T-helper 2 cell treated with Interferon-gamma antibody and Interleukin-4, amounts not matched to agents 5 μg/mL and 100 μg/mL, for 36 hours (primary cell): ENCODE data around the gene RNU7-1.

Experiments used
- DNase-seq: peaks from one replicate; pipeline ENCODE4 v3.0.0; 2021; ENCODE audit warnings: low spot score
- H3K27ac Mint-ChIP-seq: one replicate; pipeline ENCODE4 v1.8.0; 2021; ENCODE audit warnings: mild to moderate bottlenecking, mixed read lengths
- H3K27me3 Mint-ChIP-seq: one replicate; pipeline ENCODE4 v1.8.0; 2021; ENCODE audit warnings: low read depth, mixed read lengths
- H3K36me3 Mint-ChIP-seq: one replicate; pipeline ENCODE4 v1.8.0; 2021; ENCODE audit warnings: low read depth, mixed read lengths
- H3K4me1 Mint-ChIP-seq: one replicate; pipeline ENCODE4 v1.8.0; 2021; ENCODE audit warnings: low read depth, mixed read lengths
- H3K4me3 Mint-ChIP-seq: one replicate; pipeline ENCODE4 v1.8.0; 2022; ENCODE audit warnings: mild to moderate bottlenecking, moderate library complexity, mixed read lengths
- H3K9me3 Mint-ChIP-seq: one replicate; pipeline ENCODE4 v1.8.0; 2021; ENCODE audit warnings: mixed read lengths

The RNU7-1 gene

GRCh38 chr12:6966351-6966750, 22.7 kb downstream of the RNU7-1 start:
- Mint-ChIP-seq H3K4me1 (peaks cover 38% of the 10 kb centered on the region), H3K9me3 (no peaks in the 10 kb centered on the region), H3K27me3 (no peaks in the 10 kb centered on the region), H3K36me3 (peaks cover 59% of the 10 kb centered on the region), H3K4me3 (no peak overlapping the region), H3K27ac (peak overlapping the region; percentile 27)
- DNase-seq = no peak

- Mint-ChIP-seq H3K27ac (no peak overlapping the region), H3K4me1 (peaks cover 39% of the 10 kb centered on the region)
- no peak for DNase-seq
Observed at GRCh38 chr12:6967651-6968100, 24.1 kb downstream of the RNU7-1 start.

GRCh38 chr12:6968426-6968825, 24.8 kb downstream of the RNU7-1 start:
- no peaks in the 10 kb centered on the region for H3K9me3 Mint-ChIP-seq

More at GRCh38 chr12:6967651-6968100, 24.1 kb downstream of the RNU7-1 start:
- H3K9me3 Mint-ChIP-seq = no peaks in the 10 kb centered on the region
- H3K36me3 Mint-ChIP-seq = peaks cover 59% of the 10 kb centered on the region
- H3K27me3 Mint-ChIP-seq = no peaks in the 10 kb centered on the region
- no peak overlapping the region for H3K4me3 Mint-ChIP-seq

GRCh38 chr12:6970096-6970527, 26.5 kb downstream of the RNU7-1 start:
- DNase-seq = no peak
- Mint-ChIP-seq H3K4me3 (peak overlapping the region; percentile 100), H3K27ac (peak overlapping the region; percentile 100), H3K27me3 (no peaks in the 10 kb centered on the region), H3K4me1 (peaks cover 30% of the 10 kb centered on the region), H3K36me3 (peaks cover 62% of the 10 kb centered on the region), H3K9me3 (no peaks in the 10 kb centered on the region)

More at GRCh38 chr12:6968426-6968825, 24.8 kb downstream of the RNU7-1 start:
- Mint-ChIP-seq H3K4me3 (peak overlapping the region; percentile 100), H3K4me1 (peaks cover 40% of the 10 kb centered on the region), H3K36me3 (peaks cover 61% of the 10 kb centered on the region), H3K27me3 (no peaks in the 10 kb centered on the region), H3K27ac (peak overlapping the region; percentile 68)
- no peak for DNase-seq

GRCh38 chr12:6974180-6974579, 30.6 kb downstream of the RNU7-1 start:
- H3K9me3 Mint-ChIP-seq = no peaks in the 10 kb centered on the region
- no peak overlapping the region for H3K27ac Mint-ChIP-seq
- H3K36me3 Mint-ChIP-seq = peaks cover 57% of the 10 kb centered on the region
- no peak overlapping the region for H3K4me3 Mint-ChIP-seq
- no peaks in the 10 kb centered on the region for H3K27me3 Mint-ChIP-seq
- H3K4me1 Mint-ChIP-seq = peaks cover 15% of the 10 kb centered on the region
- DNase-seq = no peak

- no peaks in the 10 kb centered on the region for H3K27me3 Mint-ChIP-seq
- no peak overlapping the region for H3K4me3 Mint-ChIP-seq
- no peaks in the 10 kb centered on the region for H3K9me3 Mint-ChIP-seq
- no peak overlapping the region for H3K27ac Mint-ChIP-seq
- peaks cover 55% of the 10 kb centered on the region for H3K36me3 Mint-ChIP-seq
- DNase-seq = no peak
- peaks cover 13% of the 10 kb centered on the region for H3K4me1 Mint-ChIP-seq
Observed at GRCh38 chr12:6975297-6976032, 31.8 kb downstream of the RNU7-1 start.

- no peak overlapping the region for H3K27ac Mint-ChIP-seq
- no peak overlapping the region for H3K4me3 Mint-ChIP-seq
- H3K9me3 Mint-ChIP-seq = no peaks in the 10 kb centered on the region
- H3K27me3 Mint-ChIP-seq = no peaks in the 10 kb centered on the region
- H3K36me3 Mint-ChIP-seq = peaks cover 59% of the 10 kb centered on the region
- no peak for DNase-seq
- peaks cover under 1% of the 10 kb centered on the region for H3K4me1 Mint-ChIP-seq
Observed at GRCh38 chr12:6977653-6978052, 34.0 kb downstream of the RNU7-1 start.

- H3K9me3 Mint-ChIP-seq = no peaks in the 10 kb centered on the region
- H3K36me3 Mint-ChIP-seq = peaks cover 61% of the 10 kb centered on the region
- H3K27ac Mint-ChIP-seq = no peak overlapping the region
- no peak for DNase-seq
- H3K4me3 Mint-ChIP-seq = no peak overlapping the region
- H3K27me3 Mint-ChIP-seq = no peaks in the 10 kb centered on the region
- no peaks in the 10 kb centered on the region for H3K4me1 Mint-ChIP-seq
Observed at GRCh38 chr12:6978188-6978587, 34.6 kb downstream of the RNU7-1 start.

- Mint-ChIP-seq H3K27me3 (no peaks in the 10 kb centered on the region), H3K4me1 (no peaks in the 10 kb centered on the region), H3K4me3 (no peak overlapping the region), H3K9me3 (no peaks in the 10 kb centered on the region), H3K27ac (no peak overlapping the region), H3K36me3 (peaks cover 61% of the 10 kb centered on the region)
- DNase-seq = no peak
Observed at GRCh38 chr12:6978611-6979011, 35.0 kb downstream of the RNU7-1 start.

- Mint-ChIP-seq H3K27ac (no peak overlapping the region), H3K9me3 (no peaks in the 10 kb centered on the region), H3K36me3 (peaks cover 57% of the 10 kb centered on the region), H3K4me1 (no peaks in the 10 kb centered on the region), H3K27me3 (no peaks in the 10 kb centered on the region), H3K4me3 (no peak overlapping the region)
- DNase-seq = no peak
Observed at GRCh38 chr12:6979021-6979420, 35.4 kb downstream of the RNU7-1 start.

- no peaks in the 10 kb centered on the region for H3K9me3 Mint-ChIP-seq
- H3K4me3 Mint-ChIP-seq = no peak overlapping the region
- DNase-seq = no peak
- no peaks in the 10 kb centered on the region for H3K4me1 Mint-ChIP-seq
- H3K27me3 Mint-ChIP-seq = no peaks in the 10 kb centered on the region
- H3K27ac Mint-ChIP-seq = no peak overlapping the region
- H3K36me3 Mint-ChIP-seq = peaks cover 55% of the 10 kb centered on the region
Observed at GRCh38 chr12:6979453-6979852, 35.8 kb downstream of the RNU7-1 start.

GRCh38 chr12:6980075-6980474, 36.5 kb downstream of the RNU7-1 start:
- Mint-ChIP-seq H3K36me3 (peaks cover 53% of the 10 kb centered on the region), H3K27ac (no peak overlapping the region), H3K4me1 (no peaks in the 10 kb centered on the region), H3K4me3 (no peak overlapping the region), H3K9me3 (no peaks in the 10 kb centered on the region), H3K27me3 (no peaks in the 10 kb centered on the region)
- no peak for DNase-seq

GRCh38 chr12:6980740-6981139, 37.1 kb downstream of the RNU7-1 start:
- no peak for DNase-seq
- H3K36me3 Mint-ChIP-seq = peaks cover 47% of the 10 kb centered on the region
- no peak overlapping the region for H3K27ac Mint-ChIP-seq
- H3K4me1 Mint-ChIP-seq = no peaks in the 10 kb centered on the region
- H3K9me3 Mint-ChIP-seq = no peaks in the 10 kb centered on the region
- H3K27me3 Mint-ChIP-seq = no peaks in the 10 kb centered on the region
- H3K4me3 Mint-ChIP-seq = no peak overlapping the region

GRCh38 chr12:6981152-6982052, 37.8 kb downstream of the RNU7-1 start:
- Mint-ChIP-seq H3K4me1 (no peaks in the 10 kb centered on the region), H3K36me3 (peaks cover 42% of the 10 kb centered on the region), H3K27me3 (no peaks in the 10 kb centered on the region), H3K9me3 (no peaks in the 10 kb centered on the region), H3K4me3 (no peak overlapping the region), H3K27ac (no peak overlapping the region)
- no peak for DNase-seq
